SK-N-MC (cell line): ENCODE data around the gene TTLL12.

Experiments
- EZH2 ChIP-seq: fragments of 200-600 bp; sonication (generic); IDR thresholded peaks from one replicate; pipeline ENCODE4 v1.6.1; 2017; ENCODE audit warnings: antibody characterized with exemption
- FOXP2 ChIP-seq: optimal IDR thresholded peaks from 2 replicates; pipeline ENCODE3; 2011; ENCODE audit warnings: mild to moderate bottlenecking, moderate library complexity; ENCODE audit not compliant: insufficient read depth; ENCODE audit errors: extremely low read length, control extremely low read depth
- POLR2AphosphoS5 ChIP-seq: IDR thresholded peaks from 2 replicates; pipeline ENCODE4 v1.6.1; 2012; ENCODE audit warnings: mild to moderate bottlenecking, low read depth, low read length, borderline replicate concordance

- TF ChIP-seq POLR2AphosphoS5 (no peak), EZH2 (no peak), FOXP2 (no peak)
These were observed 18.3 kb upstream of the TTLL12 start for GRCh38 chr22:43205261-43205691.
